Measurements from ENCODE around the gene TRIM5. TPM values are rescaled to one million over a fixed set of nuclear protein-coding genes. Genes with fewer than 3 reads are reported as not detected.

TRIM5 gene
- total RNA-seq, 1 experiment from 2014 or later = 21.5 TPM

DNA sequence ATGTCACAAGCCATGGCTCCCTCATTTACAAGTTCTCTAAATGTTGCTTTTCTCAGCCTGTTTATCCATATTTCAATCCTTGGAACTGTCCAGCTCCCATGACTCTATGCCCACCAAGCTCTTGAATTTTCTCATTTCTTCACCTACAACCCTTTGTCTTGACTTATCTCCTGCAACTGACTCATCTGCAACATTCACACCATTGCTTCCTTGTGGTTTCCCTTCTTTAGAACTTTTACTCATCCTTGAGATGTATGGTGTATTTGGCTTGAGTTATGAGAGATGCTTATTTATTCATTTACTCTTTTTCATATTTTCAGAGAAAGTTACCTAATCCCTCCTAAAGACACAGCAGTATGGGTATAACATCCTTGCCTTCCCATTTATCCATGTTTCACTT is 41.3 kb downstream of the TRIM5 start:
- Histone ChIP-seq H4K5ac (ENCODE audit: insufficient read length, low read depth, low read length) (no peak overlapping the region), H3K79me1 (ENCODE audit: insufficient read depth, low read depth, low read length, poor library complexity, severe bottlenecking) (no peaks in the 10 kb centered on the region), H3K18ac (ENCODE audit: insufficient read length, low read depth, low read length) (no peak overlapping the region), H3K14ac (ENCODE audit: insufficient read depth, low read length) (no peak overlapping the region), H2AK5ac (ENCODE audit: insufficient read length, low read length) (no peak overlapping the region), H3K4me1 (ENCODE audit: insufficient read depth, low read length) (no peaks in the 10 kb centered on the region), H3K27ac (ENCODE audit: insufficient read length, low read depth, low read length) (no peak overlapping the region), H2AFZ (ENCODE audit: low read length) (no peak overlapping the region), H4K91ac (ENCODE audit: insufficient read length, low read depth, low read length) (no peak overlapping the region), H4K8ac (replicated peaks; ENCODE audit: insufficient read length, low read depth, low read length) (no peak overlapping the region), H3K27me3 (ENCODE audit: insufficient read depth, low read length) (no peaks in the 10 kb centered on the region), H3K4ac (ENCODE audit: low read depth, low read length) (no peak overlapping the region), H2BK5ac (ENCODE audit: insufficient read length, low read length) (no peak overlapping the region), H3K79me2 (ENCODE audit: insufficient read depth, low read length) (no peaks in the 10 kb centered on the region), H2BK120ac (ENCODE audit: low read depth, low read length, poor library complexity, severe bottlenecking) (no peak overlapping the region), H2BK20ac (ENCODE audit: low read depth, low read length, poor library complexity, severe bottlenecking) (no peak overlapping the region), H3K9me3 (ENCODE audit: control insufficient read depth, low read depth, low read length) (no peaks in the 10 kb centered on the region), H3K9ac (ENCODE audit: extremely low read depth, insufficient read length, low read length) (no peak overlapping the region), H3T11ph (ENCODE audit: low read length) (no peak overlapping the region), H3K23me2 (ENCODE audit: insufficient read length, low read depth, low read length, poor library complexity, severe bottlenecking) (no peaks in the 10 kb centered on the region), H2BK12ac (ENCODE audit: insufficient read length, low read depth, low read length) (no peak overlapping the region), H3K23ac (ENCODE audit: insufficient read length, low read depth, low read length) (no peak overlapping the region), H3K4me2 (ENCODE audit: insufficient read depth, insufficient read length, low read length) (no peak overlapping the region), H2BK15ac (ENCODE audit: low read depth, low read length) (no peak overlapping the region), H4K20me1 (ENCODE audit: control insufficient read depth, insufficient read depth, insufficient read length) (no peaks in the 10 kb centered on the region), H3K56ac (ENCODE audit: insufficient read length, low read depth, low read length) (no peak overlapping the region)
- TF ChIP-seq, protein P1, sequence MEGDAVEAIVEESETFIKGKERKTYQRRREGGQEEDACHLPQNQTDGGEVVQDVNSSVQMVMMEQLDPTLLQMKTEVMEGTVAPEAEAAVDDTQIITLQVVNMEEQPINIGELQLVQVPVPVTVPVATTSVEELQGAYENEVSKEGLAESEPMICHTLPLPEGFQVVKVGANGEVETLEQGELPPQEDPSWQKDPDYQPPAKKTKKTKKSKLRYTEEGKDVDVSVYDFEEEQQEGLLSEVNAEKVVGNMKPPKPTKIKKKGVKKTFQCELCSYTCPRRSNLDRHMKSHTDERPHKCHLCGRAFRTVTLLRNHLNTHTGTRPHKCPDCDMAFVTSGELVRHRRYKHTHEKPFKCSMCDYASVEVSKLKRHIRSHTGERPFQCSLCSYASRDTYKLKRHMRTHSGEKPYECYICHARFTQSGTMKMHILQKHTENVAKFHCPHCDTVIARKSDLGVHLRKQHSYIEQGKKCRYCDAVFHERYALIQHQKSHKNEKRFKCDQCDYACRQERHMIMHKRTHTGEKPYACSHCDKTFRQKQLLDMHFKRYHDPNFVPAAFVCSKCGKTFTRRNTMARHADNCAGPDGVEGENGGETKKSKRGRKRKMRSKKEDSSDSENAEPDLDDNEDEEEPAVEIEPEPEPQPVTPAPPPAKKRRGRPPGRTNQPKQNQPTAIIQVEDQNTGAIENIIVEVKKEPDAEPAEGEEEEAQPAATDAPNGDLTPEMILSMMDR (conservative IDR thresholded peaks at IDR 0.05) = no peak
- Mint-ChIP-seq H3K36me3 (ENCODE audit: insufficient read depth in 1 of 3, low read depth in 3 of 3) (no peaks in the 10 kb centered on the region), H3K9me3 (no peaks in the 10 kb centered on the region), H3K4me3 (no peak overlapping the region), H3K27ac (peak overlapping the region in 1 of 3 experiments; percentile 12; a peak in 1 of 7 replicates), H3K4me1 (no peaks in the 10 kb centered on the region), H3K27me3 (ENCODE audit: low read depth) (no peaks in the 10 kb centered on the region)
- no peak for DNase-seq
